Esophagus muscularis mucosa (tissue), 4 donors: ENCODE data around the gene SPHKAP.

Source experiments
- EP300 ChIP-seq: sonication (generic); formaldehyde crosslinking; IDR thresholded peaks from one replicate; pipeline ENCODE4 v1.6.1; 2017; ENCODE audit warnings: antibody characterized with exemption
- POLR2A ChIP-seq: fragments of 450-650 bp; IDR thresholded peaks from one replicate; pipeline ENCODE4 v1.6.1; 2017; ENCODE audit warnings: antibody characterized with exemption, moderate library complexity, mild to moderate bottlenecking, low read depth
- TF ChIP-seq, protein P1 (sequence below), 3 experiments: fragments of 200-600 bp in 2 of 3; fragments of 450-650 bp in 1 of 3; sonication (generic) in 2 of 3; IDR thresholded peaks; one replicate each; pipeline ENCODE4 v1.5.1; 2017 to 2019; ENCODE audit warnings: antibody characterized with exemption in 3 of 3, mild to moderate bottlenecking in 2 of 3, moderate library complexity in 1 of 3

- TF ChIP-seq, protein P1, sequence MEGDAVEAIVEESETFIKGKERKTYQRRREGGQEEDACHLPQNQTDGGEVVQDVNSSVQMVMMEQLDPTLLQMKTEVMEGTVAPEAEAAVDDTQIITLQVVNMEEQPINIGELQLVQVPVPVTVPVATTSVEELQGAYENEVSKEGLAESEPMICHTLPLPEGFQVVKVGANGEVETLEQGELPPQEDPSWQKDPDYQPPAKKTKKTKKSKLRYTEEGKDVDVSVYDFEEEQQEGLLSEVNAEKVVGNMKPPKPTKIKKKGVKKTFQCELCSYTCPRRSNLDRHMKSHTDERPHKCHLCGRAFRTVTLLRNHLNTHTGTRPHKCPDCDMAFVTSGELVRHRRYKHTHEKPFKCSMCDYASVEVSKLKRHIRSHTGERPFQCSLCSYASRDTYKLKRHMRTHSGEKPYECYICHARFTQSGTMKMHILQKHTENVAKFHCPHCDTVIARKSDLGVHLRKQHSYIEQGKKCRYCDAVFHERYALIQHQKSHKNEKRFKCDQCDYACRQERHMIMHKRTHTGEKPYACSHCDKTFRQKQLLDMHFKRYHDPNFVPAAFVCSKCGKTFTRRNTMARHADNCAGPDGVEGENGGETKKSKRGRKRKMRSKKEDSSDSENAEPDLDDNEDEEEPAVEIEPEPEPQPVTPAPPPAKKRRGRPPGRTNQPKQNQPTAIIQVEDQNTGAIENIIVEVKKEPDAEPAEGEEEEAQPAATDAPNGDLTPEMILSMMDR (IDR thresholded peaks at IDR 0.05) = no peak
- TF ChIP-seq EP300 = no peak
- no peak for TF ChIP-seq POLR2A
Observed at GRCh38 chr2:228181098-228182019, at the start of gene SPHKAP.
